Peyer's patch (tissue), 4 donors: ENCODE data around the gene ABCC8.

ENCODE experiments used
- CTCF ChIP-seq, 6 experiments: fragments of 450-650 bp in 4 of 6; fragments of 200-600 bp in 2 of 6; sonication (generic) in 1 of 6; IDR thresholded peaks; one replicate each; pipeline ENCODE4 v1.5.1; 2017 to 2019; ENCODE audit warnings: antibody characterized with exemption in 6 of 6, mild to moderate bottlenecking in 3 of 6, moderate library complexity in 1 of 6
- POLR2A ChIP-seq, 2 donors: fragments of 450-650 bp; IDR thresholded peaks; one replicate each; pipeline ENCODE4 v1.5.1; 2017; ENCODE audit warnings: antibody characterized with exemption in 2 of 2, mild to moderate bottlenecking in 2 of 2, moderate library complexity in 2 of 2

DNA sequence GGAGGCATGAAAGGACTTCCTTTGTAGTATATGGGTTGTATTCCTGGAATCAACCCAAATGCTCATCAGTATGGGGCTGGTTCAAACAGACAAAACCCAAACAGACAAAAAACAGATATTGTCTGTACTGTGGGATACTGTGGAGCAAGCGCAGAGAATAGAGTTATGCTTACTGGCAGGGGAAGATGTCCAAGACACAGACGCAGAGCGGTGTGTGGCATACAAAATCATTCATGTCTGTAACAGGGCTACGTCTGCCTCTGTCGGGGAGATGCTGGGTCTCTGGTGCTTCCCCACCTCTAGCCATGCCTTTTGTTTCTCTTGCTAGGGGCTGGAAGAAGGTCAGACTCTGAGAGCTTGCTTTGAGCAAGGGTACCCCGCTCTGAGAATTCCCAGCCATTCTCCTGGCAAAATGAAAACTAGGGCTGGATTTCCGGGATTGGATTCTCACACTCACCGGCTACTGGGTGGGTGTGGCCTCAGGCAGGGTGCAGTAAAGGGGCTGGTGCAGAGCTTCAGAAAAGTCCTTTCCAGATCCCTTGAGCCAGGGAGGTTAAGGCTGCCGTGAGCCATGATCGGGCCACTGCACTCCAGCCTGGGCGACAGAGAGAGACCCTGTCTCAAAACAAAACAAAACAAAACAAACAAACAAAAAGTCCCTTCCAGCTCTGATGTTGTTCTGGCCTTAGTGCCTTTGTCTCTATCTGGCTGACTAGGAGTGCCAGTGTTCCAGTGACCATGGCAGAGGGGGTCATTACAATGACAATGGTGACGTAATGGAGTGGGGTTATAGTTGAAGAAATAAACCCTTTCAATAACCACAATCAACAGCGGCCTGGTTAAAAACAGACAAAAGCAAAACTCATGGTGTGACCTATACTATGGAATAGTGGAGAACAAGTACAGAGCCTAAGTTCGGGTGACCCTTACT, 2.9 kb upstream of the ABCC8 start:
- TF ChIP-seq CTCF (IDR thresholded peaks at IDR 0.05), result no peak
- no peak for TF ChIP-seq POLR2A (IDR thresholded peaks at IDR 0.05)
